ENCODE measurements around the gene BAIAP2L1.
"Not testable (repeated sequence)": the region's sequence is repeated elsewhere in the genome, so short reads cannot be mapped to it uniquely, and the experiment has no call there.

The BAIAP2L1 gene

DNA sequence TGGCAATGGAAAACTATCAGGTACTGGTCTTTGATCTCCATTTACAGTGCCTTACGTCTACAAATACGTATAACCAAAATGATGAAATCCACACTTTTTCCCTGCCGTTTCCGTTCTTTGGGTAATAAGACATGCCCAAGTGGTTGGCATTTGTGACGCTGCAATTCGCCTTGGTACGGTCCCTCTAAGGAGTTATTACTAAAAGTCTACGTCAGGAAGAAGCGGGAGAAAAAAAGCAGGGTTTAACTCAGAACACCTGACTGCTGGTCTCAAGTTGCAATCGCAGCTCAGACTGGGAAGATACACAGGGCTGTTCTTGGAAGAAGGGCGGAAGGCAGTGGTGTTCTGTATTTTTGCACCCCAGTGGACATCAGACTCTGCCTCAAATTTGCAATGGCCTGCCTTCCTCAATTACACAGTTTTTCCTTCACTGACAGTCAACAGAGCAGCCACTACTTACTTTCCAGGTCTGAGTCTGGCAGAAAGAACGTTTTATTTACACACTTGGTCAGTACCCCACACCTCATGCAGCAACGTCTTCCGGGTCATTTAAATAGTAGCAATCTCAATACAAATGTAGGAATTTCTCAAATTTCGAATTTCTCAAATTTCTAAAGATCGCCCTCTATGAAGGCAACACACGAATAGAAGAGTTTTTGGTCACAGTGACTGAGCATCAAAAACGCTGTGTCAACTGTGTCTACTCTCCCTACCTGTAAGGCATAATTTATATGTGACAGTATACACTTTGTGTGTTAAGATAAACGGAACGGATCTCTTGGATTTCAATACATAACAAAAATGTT lies 2.1 kb downstream of the BAIAP2L1 start:
- no peak for DNase-seq

DNA sequence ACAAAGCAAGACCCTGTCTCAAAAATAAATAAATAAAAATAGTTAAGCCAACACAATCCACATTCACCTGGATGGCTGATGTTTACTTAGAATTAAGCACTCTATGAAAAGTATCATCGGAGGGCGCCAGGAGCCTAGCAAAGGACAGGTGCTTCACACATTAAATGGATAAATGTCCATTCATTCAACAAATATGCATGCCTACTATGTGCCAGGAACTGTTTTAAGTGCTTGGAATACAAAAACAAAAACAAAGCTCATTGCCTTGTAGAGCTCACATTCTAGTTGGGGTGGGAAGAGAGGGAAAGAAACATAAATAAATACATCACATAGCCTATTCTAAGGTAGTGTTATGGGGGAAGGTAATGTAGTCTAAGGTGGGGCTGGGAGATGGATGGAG lies 4.1 kb downstream of the BAIAP2L1 start:
- no peak for DNase-seq

DNA sequence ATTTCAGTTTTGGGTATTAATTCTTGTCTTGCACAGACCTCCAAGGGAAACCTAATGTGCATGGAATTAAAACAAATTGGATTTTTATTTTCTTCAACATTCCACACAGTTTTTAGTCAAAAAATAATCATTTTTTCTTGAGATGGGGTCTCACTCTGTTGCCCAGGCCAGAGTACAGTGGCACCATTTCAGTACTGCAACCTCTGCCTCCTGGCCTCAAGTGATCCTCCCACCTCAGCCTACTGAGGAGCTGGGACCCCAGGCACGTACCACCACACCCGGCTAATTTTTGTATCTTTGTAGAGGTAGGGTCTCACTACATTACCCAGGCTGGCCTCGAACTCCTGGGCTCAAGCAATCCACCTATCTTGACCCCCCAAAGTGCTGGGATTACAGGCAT lies 4.9 kb downstream of the BAIAP2L1 start:
- DNase-seq, result no peak

DNA sequence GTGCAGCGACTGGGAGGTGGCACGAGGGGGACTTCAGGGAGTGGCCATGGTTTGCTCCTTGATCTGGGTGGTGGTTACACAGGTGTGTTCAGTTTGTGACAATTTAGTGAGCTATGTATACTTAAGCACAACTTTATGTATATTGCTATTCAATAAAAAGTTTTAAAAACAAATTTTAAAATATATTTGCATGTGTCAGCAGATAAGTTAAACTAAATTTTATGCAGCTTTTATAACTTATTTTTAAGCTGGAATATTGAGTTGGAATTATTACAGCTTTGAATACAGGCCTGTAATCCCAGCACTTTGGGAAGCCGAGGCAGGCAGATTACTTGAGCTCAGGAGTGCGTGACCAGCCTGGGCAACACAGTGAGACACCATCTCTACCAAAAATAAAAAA lies 5.4 kb downstream of the BAIAP2L1 start:
- no peak for DNase-seq

DNA sequence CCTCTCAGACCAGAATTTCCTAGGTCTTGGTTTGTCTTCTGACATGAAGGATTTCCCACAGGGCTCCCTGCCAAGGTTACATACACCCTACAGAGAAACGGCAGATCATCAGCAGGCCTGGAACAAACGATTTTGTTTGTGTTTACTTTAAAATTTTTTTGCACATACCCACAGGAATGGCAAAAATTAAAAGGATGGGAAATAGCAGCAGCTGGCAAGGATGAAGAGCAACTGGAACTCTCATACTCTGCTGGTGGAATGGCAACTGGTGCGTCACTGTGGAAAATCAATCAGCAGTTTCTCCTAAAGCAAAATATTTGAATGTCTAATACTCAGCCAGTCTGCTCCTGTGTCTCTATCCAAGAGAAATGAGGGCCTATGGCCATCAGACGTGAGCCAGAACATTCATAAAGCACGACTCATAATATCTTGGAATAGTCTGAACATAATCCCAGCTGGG lies 6.5 kb downstream of the BAIAP2L1 start:
- DNase-seq, result no peak

DNA sequence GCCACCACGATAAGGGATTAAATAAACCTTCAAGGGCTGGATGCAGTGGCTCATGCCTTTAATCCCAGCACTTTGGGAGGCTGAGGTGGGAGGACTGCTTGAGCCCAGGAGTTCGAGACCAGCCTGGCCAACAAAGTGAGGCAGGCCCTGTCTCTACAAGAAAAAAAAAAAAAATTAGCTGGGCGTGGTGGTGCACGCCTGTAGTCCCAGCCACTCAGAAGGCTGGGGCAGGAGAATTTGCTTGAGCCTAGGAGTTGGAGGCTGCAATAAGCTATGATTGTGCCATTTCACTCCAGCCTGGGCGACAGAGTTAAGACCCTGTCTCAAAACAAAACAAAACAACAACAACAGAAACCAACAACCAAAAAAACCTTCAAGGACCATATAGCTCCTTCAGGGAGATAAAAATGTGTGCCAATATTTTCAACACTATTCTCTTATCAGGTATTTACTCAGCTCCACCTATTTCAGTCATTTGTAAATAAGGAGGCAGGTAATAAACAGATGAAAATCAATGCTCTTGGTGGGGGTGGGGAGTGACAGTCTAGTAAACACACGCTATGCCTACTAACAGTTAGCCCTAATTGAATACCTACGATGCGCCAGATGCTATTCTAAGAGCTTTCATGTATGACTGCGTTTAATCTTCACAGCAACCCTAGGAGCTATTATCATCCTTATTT lies 13.2 kb downstream of the BAIAP2L1 start:
- no peak for DNase-seq

DNA sequence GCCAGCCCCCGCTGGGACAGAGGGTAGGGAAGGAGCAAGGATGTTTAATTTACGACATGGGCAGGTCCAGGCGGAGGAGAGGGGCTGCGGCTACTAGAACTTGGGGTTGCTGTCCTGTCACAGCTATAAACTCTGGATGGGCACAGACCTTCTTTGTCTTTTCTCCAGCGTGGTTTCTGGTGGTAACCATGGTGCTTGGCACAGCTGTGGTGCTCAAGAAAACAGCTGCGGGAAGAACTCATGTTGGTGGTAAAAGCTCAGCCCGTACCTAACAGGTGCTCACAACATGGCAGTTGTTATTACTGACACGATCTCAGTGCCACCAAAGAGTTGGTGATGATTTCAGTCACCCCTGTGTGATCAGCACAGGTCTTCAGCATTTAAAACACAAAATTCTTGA lies 13.8 kb downstream of the BAIAP2L1 start:
- DNase-seq, result no peak

DNA sequence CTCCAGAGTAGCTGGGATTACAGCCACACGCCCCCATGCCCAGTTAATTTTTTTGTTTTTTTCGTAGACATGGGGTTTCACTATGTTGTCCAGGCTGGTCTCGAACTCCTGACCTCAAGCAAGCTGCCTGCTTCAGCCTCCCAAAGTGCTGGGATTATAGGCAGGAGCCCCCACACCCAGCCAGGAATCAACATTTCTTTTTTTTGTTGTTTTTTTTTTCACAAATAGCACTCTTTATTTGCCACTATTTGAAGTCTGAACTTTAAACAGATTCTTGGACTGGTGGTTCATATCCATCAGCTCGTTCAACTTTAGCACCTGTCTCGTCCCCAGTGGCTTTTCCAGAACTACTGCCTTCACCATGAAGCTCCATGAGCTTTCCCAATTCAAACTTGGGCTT lies 15.4 kb downstream of the BAIAP2L1 start:
- not testable (repeated sequence) for DNase-seq

DNA sequence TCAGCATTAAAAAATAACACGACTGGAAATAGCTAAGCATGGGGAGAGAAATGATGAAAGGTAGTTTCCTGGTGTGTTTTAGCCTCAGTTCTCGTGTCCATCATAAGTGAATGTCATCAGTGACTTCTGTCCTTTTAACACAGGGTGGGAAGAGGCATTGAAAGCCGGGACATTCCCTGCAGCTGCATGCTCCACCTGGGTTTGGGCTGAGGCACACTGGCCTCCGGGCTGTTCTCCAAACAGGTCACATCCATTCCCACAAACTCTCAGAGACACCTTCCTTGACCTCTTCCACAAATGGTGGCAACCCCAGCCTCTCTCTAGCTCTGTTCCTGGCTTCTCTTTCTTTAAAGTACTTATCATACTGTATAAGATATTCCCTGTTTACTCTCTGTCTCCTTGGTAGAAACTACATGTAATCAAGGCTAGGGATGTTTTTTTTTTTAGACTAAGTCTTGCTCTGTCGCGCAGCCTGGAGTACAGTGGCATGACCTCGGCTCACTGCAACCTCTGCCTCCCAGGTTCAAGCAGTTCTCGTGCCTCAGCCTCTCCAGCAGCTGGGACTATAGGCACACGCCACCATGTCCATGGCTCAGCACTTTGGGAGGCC lies 22.6 kb downstream of the BAIAP2L1 start:
- DNase-seq, result no peak

DNA sequence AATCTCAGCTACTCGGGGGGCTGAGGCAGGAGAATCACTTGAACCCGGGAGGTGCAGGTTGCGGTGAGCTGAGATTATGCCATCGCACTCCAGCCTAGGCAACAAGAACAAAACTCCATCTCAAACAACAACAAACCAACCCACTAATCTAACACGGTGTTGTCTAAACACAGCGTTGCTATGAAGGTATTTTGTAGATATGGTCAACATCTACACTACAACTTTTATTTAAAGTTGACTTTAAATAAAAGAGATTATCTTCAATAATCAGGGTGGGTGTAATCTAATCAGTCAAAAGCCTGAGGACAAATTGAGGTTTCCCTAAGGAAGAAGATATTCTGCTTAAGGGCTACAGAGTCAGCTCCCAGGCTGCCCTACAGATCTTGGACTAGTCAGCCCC lies 24.2 kb downstream of the BAIAP2L1 start:
- no peak for DNase-seq

DNA sequence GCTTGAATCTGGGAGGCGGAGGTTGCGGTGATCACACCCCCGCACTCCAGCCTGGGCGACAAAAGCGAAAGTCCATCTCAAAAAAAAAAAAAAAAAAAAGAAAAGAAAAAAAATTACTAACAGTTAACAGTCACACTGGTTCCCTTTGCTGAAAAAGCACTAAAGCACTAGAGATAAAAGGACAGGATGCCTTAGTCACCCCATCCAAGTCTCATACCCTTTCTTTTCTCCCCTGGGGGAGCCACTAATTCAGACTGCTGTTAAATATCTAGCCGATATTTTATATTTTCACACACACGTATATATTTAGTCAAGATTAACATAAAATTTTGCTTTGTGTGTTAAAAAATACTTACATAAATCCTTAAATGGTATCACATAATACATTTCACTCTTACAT lies 25.2 kb downstream of the BAIAP2L1 start:
- DNase-seq, result no peak

DNA sequence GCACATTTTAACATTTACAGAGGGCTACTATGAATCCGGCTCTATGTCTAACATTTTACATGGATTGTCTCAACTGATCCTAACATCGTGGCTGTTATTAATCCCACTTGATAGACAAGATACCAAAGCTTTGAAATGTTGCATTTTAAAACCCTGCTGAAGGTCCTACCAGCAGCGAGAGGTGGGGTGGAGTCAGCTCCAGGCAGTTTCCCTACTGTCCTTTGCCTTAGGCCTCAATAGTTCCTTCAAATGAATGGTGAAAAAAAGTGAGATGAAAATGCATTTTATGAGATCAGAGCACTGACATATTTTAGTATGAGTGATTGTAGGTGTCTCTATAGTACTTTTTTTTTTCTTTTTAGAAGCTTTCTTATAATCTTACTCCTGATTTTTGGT lies 26.6 kb downstream of the BAIAP2L1 start:
- DNase-seq, result no peak

DNA sequence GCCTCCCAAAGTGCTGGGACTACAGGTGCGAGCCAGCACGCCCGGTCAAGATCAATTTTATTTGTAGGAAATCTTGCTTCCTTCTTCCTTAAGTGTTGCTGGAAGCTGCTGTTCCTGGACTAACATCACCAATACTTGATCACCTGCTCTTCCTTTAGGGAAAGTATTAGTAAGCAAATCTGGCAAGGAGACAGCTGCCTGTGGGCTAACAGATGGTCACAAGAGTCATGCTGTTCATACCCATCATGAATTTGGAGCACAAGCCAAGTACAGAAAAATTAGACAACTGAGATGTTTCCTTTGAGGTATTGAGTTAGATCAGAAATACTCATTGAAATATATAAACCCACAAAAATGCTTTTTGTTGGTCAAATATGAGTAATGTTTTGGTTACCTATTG lies 27.9 kb downstream of the BAIAP2L1 start:
- no peak for DNase-seq

DNA sequence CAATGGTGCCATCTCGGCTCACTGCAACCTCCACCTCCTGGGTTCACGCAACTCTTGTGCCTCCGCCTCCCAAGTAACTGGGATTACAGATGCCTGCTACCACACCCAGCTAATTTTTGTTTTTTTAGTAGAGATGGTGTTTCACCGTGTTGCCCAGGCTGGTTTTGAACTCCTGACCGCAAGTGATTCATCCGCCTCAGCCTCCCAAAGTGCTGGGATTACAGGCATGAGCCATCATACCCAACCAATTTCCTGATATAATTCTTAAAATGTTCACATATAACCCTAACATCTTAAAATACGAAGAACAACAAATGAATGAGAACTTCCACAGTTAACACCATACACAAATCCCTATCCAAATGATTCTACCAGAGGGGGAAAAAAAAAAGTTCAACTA lies 31.2 kb downstream of the BAIAP2L1 start:
- DNase-seq, result no peak

DNA sequence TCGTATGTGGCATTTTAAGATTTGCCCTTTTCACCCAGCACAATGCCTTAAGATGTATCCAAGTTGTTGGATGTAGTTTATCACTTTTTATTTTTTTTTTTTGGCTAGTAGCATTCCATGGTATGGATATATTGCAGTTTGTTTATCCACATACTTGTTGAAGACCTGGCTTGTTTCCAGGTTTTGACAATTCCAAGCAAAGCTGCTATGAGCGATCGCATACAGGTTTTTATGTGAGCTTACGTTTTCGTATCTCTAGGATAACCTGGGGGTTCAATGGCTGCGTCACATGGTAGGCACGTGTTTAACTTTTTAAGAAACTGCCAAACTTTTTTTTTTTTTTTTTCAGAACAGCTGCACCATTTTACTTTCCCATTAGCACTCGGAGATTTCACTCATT lies 32.2 kb downstream of the BAIAP2L1 start:
- DNase-seq, result no peak

DNA sequence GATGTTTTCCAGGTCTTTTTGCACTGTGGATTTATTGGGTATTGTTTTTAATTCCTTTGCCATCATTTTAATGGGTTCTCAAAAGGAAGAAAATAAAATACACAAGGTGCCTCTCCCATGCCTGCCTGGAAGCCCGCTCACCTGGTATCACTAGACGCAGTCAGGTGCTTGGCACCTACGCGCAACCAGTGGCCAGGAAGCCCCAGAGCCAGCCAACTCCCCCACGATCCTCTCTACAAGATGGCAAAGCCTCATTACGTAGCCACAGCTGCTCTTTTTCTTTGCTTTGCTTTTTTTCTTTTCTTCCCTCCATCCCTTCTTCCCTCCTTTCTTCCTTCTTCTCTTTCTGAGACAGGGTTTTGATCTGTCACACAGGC lies 34.3 kb downstream of the BAIAP2L1 start:
- DNase-seq, result no peak

DNA sequence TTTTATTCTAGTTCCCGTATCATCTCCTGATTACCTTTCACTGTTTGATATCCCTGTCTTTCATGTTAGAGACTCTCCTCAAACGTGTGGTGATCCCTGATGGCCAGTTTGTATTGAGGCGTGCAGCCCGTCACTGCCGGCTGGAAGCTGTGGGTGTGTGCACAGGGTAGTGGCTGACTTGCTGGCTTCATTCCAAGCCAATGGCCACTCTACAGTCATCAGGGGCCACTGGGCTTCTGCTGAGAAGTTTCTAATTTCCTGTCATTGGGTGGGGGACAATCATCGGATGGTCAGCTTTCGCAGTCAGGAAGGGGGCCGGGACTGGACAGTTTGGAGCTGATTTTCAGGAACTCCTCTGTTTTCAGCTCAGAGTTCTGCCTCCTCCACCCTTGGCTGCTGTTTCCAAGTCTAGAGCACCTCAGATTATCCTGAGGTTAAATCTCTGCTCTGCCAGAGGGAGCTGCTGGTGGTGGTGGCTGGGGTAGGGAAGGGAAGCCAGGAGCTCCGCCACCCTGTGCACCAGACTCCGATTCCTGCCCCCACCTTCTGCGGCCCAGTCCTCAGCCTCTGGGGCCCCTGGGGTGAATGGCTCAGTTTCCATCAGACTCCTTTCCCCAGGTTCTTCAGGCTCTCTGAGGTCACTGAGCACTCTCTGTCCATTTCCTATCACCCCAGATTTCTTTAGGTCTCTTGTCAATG lies 34.9 kb downstream of the BAIAP2L1 start:
- DNase-seq, result no peak

DNA sequence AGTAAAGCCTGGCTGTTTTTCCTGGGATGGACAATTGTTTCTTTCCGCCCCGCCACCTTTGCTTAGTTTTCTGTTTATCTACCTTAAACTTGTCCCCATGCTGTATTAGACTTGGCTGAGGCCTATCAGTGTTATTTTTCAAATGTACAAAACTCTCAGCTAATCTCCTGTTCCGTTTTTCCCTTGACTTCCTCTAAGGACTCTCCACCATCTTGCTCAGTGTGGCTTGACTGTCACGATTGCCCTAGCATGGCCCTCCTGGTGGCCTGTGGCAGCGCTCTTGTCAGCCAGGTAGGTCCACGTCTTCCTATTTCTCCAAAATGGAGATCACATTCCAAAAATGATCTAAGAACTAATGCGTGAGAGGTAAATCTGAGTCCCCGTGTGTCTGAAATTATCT lies 36.7 kb downstream of the BAIAP2L1 start:
- no peak for DNase-seq

DNA sequence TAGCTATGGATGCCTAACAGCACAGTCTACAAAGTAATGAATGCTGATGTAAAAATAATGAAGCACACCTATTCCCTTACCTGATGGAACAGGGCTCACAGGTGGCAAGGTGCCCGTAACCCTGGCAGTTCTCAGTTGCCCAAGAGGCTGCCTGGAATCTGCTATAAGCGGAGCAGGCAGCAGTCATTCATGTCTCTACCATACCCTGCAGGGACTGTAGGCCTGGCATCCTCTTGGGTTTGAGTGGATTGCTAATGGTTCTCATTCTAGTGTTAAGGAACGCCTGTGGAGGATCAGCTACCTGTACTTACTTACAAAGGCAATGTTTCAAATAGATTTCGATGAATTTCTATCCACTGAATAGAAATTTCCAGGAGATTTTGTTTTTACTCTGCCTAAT lies 38.4 kb downstream of the BAIAP2L1 start:
- no peak for DNase-seq

DNA sequence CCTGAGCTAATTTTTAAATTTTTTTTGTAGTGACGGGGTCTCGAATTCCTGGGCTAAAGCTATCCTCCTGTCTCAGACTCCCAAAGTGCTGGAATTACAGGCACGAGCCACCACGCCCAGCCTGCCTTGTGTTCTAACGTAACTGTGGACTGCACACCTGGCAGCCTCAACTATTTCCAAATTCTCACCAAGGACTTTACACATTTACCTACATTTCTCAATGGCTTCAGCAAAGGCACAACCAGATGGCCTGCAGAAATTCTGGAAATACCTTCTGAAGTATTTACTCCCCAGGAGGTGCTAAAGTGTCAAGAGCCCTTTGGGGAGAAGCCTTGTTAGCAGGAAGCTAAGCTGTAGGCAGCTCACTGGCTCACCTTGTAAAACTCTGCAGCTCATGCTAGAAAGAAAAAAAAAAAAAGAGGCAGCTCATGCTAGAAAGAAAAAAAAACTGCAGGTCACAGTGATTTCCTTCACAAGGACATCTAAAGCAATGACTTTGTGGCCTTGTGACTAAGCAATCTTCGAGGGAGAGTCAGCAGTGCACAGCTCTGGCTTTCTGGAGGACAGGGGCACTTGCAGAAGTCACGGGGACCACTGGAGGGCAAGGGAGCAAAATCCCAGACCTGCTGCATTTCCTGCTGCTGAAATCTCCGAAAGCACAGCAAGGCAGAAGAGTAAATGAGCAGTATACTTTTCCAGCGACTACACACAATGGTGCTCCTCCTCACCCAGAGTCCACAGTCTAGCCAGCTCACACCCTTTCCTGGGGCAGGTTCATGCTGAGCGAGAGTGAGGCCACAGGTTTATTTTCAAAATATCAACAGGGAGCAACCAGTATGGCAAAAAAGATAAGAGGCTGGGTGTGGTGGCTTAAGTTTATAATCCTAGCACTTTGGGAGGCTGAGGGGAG lies 40.4 kb downstream of the BAIAP2L1 start:
- no peak for DNase-seq

DNA sequence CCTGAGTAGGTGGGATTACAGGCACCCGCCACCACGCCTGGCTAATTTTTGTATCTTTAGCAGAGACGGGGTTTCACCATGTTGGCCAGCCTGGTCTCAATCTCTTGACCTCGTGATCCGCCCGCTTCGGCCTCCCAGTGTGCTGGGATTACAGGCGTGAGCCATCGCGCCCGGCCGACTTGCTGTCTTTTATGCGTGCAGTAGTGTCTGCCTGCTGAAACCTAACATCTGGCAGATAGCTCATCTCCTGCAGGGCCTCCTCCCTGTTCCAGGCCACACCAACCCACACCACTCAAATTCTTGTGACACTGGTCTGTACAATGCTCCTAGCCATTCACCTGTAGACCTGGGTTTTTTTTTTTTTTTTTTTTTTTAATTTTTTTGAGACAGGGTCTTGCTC lies 41.5 kb downstream of the BAIAP2L1 start:
- no peak for DNase-seq

DNA sequence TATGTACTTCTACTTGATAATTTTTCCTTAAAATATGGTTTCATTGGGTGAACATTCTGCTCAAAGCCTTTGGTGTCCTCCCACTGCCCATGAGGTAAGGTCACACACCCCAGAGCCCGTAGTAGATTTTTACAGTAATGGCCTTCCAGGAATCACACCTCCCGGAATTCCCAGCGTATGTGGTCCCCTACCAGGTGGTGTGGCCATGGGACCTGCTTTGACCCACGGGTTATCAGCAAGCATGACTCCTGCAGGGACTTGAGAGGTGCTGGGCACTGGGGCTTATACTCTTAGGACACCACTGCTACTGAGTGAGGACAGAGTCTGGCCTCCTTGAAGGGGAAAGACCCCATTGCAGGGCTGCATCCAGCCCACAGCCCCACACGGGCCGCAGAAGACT lies 42.2 kb downstream of the BAIAP2L1 start:
- no peak for DNase-seq

DNA sequence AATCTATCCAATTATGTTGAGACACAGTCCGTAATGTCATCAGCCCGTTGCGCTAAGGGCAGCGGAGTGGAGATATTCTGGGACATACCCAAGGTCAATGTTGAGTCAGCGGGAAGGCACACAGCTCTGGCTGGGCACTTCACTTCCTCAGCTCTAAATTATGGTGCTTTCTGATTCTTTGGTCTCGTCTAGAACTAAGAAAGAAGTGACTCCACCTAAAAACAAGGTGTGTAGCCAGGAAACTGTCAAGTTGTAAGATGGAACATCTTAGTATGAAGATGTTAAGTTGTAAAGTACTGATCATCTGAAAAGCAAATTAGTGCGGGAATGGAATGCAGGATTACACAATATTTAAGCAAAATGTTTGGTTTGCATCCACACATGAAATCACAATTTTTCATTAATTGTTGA lies 43.1 kb downstream of the BAIAP2L1 start:
- no peak for DNase-seq
